IMR-90 (cell line): ENCODE results near the gene RPL10. TPM values are rescaled to one million over a fixed set of nuclear protein-coding genes. Genes with fewer than 3 reads are reported as not detected.
A peak's percentile ranks its signal among the peaks of the same experiment; 100 is the strongest.

Experiments
- ATAC-seq: fragments of 200-7000 bp; cut with Tn5 transposase; 2 replicates; pipeline ENCODE4 v1.9.1; 2020; ENCODE audit warnings: low read depth, mild to moderate bottlenecking, moderate library complexity
- BruUV-seq: library from RNA; stranded (reverse); fragments of 400-500 nt; replicated peaks from 2 replicates; lab custom pipeline; 2021; lab: Mats Ljungman, UMichigan
- CTCF ChIA-PET: fragments of 300-600 bp; formaldehyde crosslinking; extraction: SDS; loops from one replicate; lab custom pipeline; 2021; ENCODE audit warnings: antibody characterized with exemption; lab: Yijun Ruan, JAX
- POLR2A ChIA-PET: fragments of 300-600 bp; sonication (Branson Sonifier 250); formaldehyde crosslinking; loops from one replicate; lab custom pipeline; 2022; ENCODE audit warnings: antibody characterized with exemption; ENCODE audit not compliant: unreplicated experiment; lab: Charles Lee
- DNase-seq: peaks from one replicate; pipeline ENCODE4 v3.0.0; 2013
- H2AFZ ChIP-seq: replicated peaks from 2 replicates; pipeline ENCODE3; 2013; ENCODE audit warnings: low read length, mild to moderate bottlenecking; ENCODE audit not compliant: poor library complexity
- H2AK5ac ChIP-seq: 2 replicates; pipeline ENCODE4 v1.6.1; 2013; ENCODE audit warnings: low read depth, low read length, inconsistent platforms
- H2AK9ac ChIP-seq: replicated peaks from 2 replicates; pipeline ENCODE3; 2013; ENCODE audit warnings: mild to moderate bottlenecking, low read depth, low read length, moderate library complexity; ENCODE audit not compliant: poor library complexity
- H2BK120ac ChIP-seq: 2 replicates; pipeline ENCODE4 v1.6.1; 2013; ENCODE audit warnings: low read depth, low read length, inconsistent platforms
- H2BK15ac ChIP-seq: 3 replicates; pipeline ENCODE4 v1.6.1; 2013; ENCODE audit warnings: low read depth, low read length, inconsistent platforms
- H2BK20ac ChIP-seq: 2 replicates; pipeline ENCODE4 v1.6.1; 2013; ENCODE audit warnings: low read depth, mild to moderate bottlenecking, inconsistent platforms, low read length, moderate library complexity
- H2BK5ac ChIP-seq: 2 replicates; pipeline ENCODE4 v1.6.1; 2013; ENCODE audit warnings: mild to moderate bottlenecking, low read depth, low read length, inconsistent platforms; ENCODE audit not compliant: poor library complexity, severe bottlenecking
- H3K14ac ChIP-seq: replicated peaks from 2 replicates; pipeline ENCODE4 v1.6.1; 2013; ENCODE audit warnings: low read depth, low read length, inconsistent platforms
- H3K18ac ChIP-seq: 2 replicates; pipeline ENCODE4 v1.6.1; 2013; ENCODE audit warnings: low read depth, low read length, control low read depth
- H3K23ac ChIP-seq: 2 replicates; pipeline ENCODE4 v1.6.1; 2013; ENCODE audit warnings: low read depth, low read length, inconsistent platforms
- H3K27ac ChIP-seq: 2 replicates; pipeline ENCODE4 v1.5.1; 2013; ENCODE audit warnings: mild to moderate bottlenecking, control low read depth, low read length; ENCODE audit not compliant: insufficient read depth
- H3K27me3 ChIP-seq: 2 replicates; pipeline ENCODE4 v1.6.1; 2013; ENCODE audit warnings: low read length; ENCODE audit not compliant: control insufficient read depth, insufficient read depth
- H3K36me3 ChIP-seq: 2 replicates; pipeline ENCODE4 v1.6.1; 2013; ENCODE audit warnings: low read length, mixed read lengths; ENCODE audit not compliant: control insufficient read depth, insufficient read depth
- H3K4ac ChIP-seq: 2 replicates; pipeline ENCODE4 v1.6.1; 2013; ENCODE audit warnings: low read depth, low read length, inconsistent platforms
- H3K4me1 ChIP-seq: 2 replicates; pipeline ENCODE4 v1.6.1; 2013; ENCODE audit warnings: low read length, mixed read lengths; ENCODE audit not compliant: control insufficient read depth, insufficient read depth
- H3K4me2 ChIP-seq: 2 replicates; pipeline ENCODE4 v1.6.1; 2013; ENCODE audit warnings: low read depth, mild to moderate bottlenecking, control low read depth, low read length, moderate library complexity
- H3K4me3 ChIP-seq: 2 replicates; pipeline ENCODE4 v1.5.1; 2013; ENCODE audit warnings: low read depth, mild to moderate bottlenecking, control low read depth, low read length, moderate library complexity; ENCODE audit not compliant: insufficient read depth
- H3K56ac ChIP-seq: 2 replicates; pipeline ENCODE4 v1.6.1; 2013; ENCODE audit warnings: low read length, inconsistent platforms; ENCODE audit not compliant: insufficient read depth; ENCODE audit errors: extremely low read depth
- H3K79me1 ChIP-seq, 2 experiments: 2 replicates each; pipeline ENCODE4 v1.6.1; 2013; ENCODE audit warnings: low read length in 2 of 2, inconsistent platforms in 1 of 2, low read depth in 1 of 2
- H3K9ac ChIP-seq: 2 replicates; pipeline ENCODE4 v1.6.1; 2013; ENCODE audit warnings: low read depth, low read length, control low read depth
- H3K9me1 ChIP-seq: 2 replicates; pipeline ENCODE4 v1.6.1; 2013; ENCODE audit warnings: low read length, inconsistent platforms; ENCODE audit not compliant: insufficient read depth
- H3K9me3 ChIP-seq: 2 replicates; pipeline ENCODE4 v1.6.1; 2013; ENCODE audit warnings: low read length; ENCODE audit not compliant: control insufficient read depth, insufficient read depth
- H4K20me1 ChIP-seq: 2 replicates; pipeline ENCODE4 v1.6.1; 2013; ENCODE audit warnings: low read length, inconsistent platforms; ENCODE audit not compliant: insufficient read depth
- H4K5ac ChIP-seq: 2 replicates; pipeline ENCODE4 v1.6.1; 2013; ENCODE audit warnings: mild to moderate bottlenecking, low read depth, low read length, control low read depth
- H4K8ac ChIP-seq, 2 experiments: 2 replicates each; pipeline ENCODE4 v1.6.1; 2013; ENCODE audit warnings: low read depth in 2 of 2, low read length in 2 of 2, control low read depth in 1 of 2, inconsistent platforms in 1 of 2
- H4K91ac ChIP-seq: 2 replicates; pipeline ENCODE4 v1.6.1; 2013; ENCODE audit warnings: low read depth, low read length, inconsistent platforms; ENCODE audit not compliant: insufficient read depth
- BHLHE40 ChIP-seq: fragments of 150-350 bp; IDR thresholded peaks from 2 replicates; pipeline ENCODE4 v1.6.1; 2016; ENCODE audit warnings: mild to moderate bottlenecking, low read depth, low read length
- FOS ChIP-seq: fragments of 150-350 bp; IDR thresholded peaks from 2 replicates; pipeline ENCODE4 v1.6.1; 2016; ENCODE audit warnings: low read depth, low read length
- MAFK ChIP-seq: IDR thresholded peaks from 2 replicates; pipeline ENCODE4 v1.6.1; 2012; ENCODE audit warnings: low read depth, low read length, improper control_type of control experiment
- MAZ ChIP-seq: IDR thresholded peaks from 2 replicates; pipeline ENCODE4 v1.6.1; 2012; ENCODE audit warnings: low read depth, mild to moderate bottlenecking, low read length, improper control_type of control experiment, moderate library complexity, borderline replicate concordance
- MXI1 ChIP-seq: IDR thresholded peaks from 2 replicates; pipeline ENCODE4 v1.6.1; 2012; ENCODE audit warnings: low read depth, mild to moderate bottlenecking, low read length, moderate library complexity, borderline replicate concordance
- NFE2L2 ChIP-seq: fragments of 150-350 bp; IDR thresholded peaks from 2 replicates; pipeline ENCODE4 v1.6.1; 2016; ENCODE audit warnings: low read depth, mild to moderate bottlenecking, low read length
- POLR2A ChIP-seq: IDR thresholded peaks from 2 replicates; pipeline ENCODE4 v1.6.1; 2012; ENCODE audit warnings: mild to moderate bottlenecking, low read depth, low read length
- RAD21 ChIP-seq: IDR thresholded peaks from 2 replicates; pipeline ENCODE4 v1.6.1; 2012; ENCODE audit warnings: low read length, improper control_type of control experiment
- RCOR1 ChIP-seq: IDR thresholded peaks from 2 replicates; pipeline ENCODE4 v1.6.1; 2012; ENCODE audit warnings: mild to moderate bottlenecking, low read length, improper control_type of control experiment; ENCODE audit not compliant: insufficient replicate concordance
- WGBS, 2 experiments: methylation state at CpG; one replicate each; pipeline versions ENCODE4 v1.1.5 to v1.1.7; 2013; ENCODE audit warnings: missing lambda C conversion rate in 2 of 2; ENCODE audit not compliant: insufficient read length in 1 of 2; ENCODE audit errors: extremely low coverage in 2 of 2; 5-methylcytosine and 5-hydroxymethylcytosine counted together
- dilution Hi-C: fragments of 300-500 bp; cut with HindIII; formaldehyde crosslinking; loops from one replicate; pipeline ENCODE4 v1.14.3; 2018; ENCODE audit warnings: low sequenced_read_pairs; ENCODE audit not compliant: unreplicated experiment
- in situ Hi-C: fragments of 300-500 bp; cut with MboI; formaldehyde crosslinking; loops from 3 replicates; pipeline ENCODE4 v1.14.3; 2019; ENCODE audit warnings: low sequenced_read_pairs, inconsistent platforms, mixed read lengths
- intact Hi-C: fragments of 100-400 bp; cut with micrococcal nuclease; formaldehyde crosslinking; loops from 2 replicates; pipeline ENCODE4 v1.10.0; 2022
- polyA plus RNA-seq, 3 experiments: library from polyadenylated mRNA; depleted of rRNA; stranded (reverse); fragments of >200 nt; gene quantifications; 2 replicates each; pipeline ENCODE4 v1.2.3, GENCODE V29; 2012; ENCODE audit warnings: low replicate concordance in 1 of 3
- total RNA-seq: library from RNA; depleted of rRNA; stranded (reverse); fragments of >200 nt; gene quantifications from 2 replicates; pipeline ENCODE4 v1.2.3, GENCODE V29; 2012

RPL10 gene
- total and polyA plus RNA-seq, 2 of the 4 experiments (the other 2 are of a cell fraction): 1,582 to 7,467 TPM

GRCh38 chrX:154369449-154370299 lies 28.5 kb upstream of the RPL10 start:
- H2BK20ac ChIP-seq: no peak overlapping the region
- H4K91ac ChIP-seq: peak overlapping the region; percentile 93
- peak overlapping the region; percentile 95 for H3K4me3 ChIP-seq
- no peaks in the 10 kb centered on the region for H3K27me3 ChIP-seq
- intact Hi-C loops (loop anchor here (5.0 kb wide), 1 partner anchor 163 kb away; no protein-coding TSS in a partner anchor), dilution Hi-C loops (no loop called here), in situ Hi-C loops (no loop called here)
- peak overlapping the region; percentile 95 to 97 for H4K8ac ChIP-seq
- ChIA-PET CTCF (no interaction called here), POLR2A (interaction anchor here (0.6 kb wide), 3 partner anchors 9 to 924 kb away, joined by 3 read pairs; partner anchors contain the start of genes EMD and TREX2)
- H3K14ac ChIP-seq: peak overlapping the region; percentile 92
- H3K4me1 ChIP-seq: peaks cover 7% of the 10 kb centered on the region
- H3K23ac ChIP-seq: peak overlapping the region; percentile 99
- 0 out of 3 replicates have a peak overlapping the region, but pooled peaks have one; percentile 1 for H2BK15ac ChIP-seq
- H3K56ac ChIP-seq: peak overlapping the region; percentile 99
- 40% methylated on average over 1 of the region's 13 CpGs; no CpG with 5 or more reads in 1 of the 2 experiments for WGBS, 2 experiments
- H3K9me3 ChIP-seq: no peaks in the 10 kb centered on the region
- H2BK120ac ChIP-seq: peak overlapping the region; percentile 57
- H2BK5ac ChIP-seq: peak overlapping the region; percentile 98
- ATAC-seq (peak; percentile 13), DNase-seq (peak; percentile 95)
- H3K18ac ChIP-seq: peak overlapping the region; percentile 75
- H3K9me1 ChIP-seq: no peaks in the 10 kb centered on the region
- peaks cover 0 to 13% of the 10 kb centered on the region in 2 experiments; a peak in 1 of 4 replicates for H3K79me1 ChIP-seq
- H2AK9ac ChIP-seq: peak overlapping the region; percentile 100
- peak overlapping the region; percentile 23 for H2AFZ ChIP-seq
- H4K20me1 ChIP-seq: peaks cover 64% of the 10 kb centered on the region
- peak overlapping the region; percentile 98 for H3K4ac ChIP-seq
- peak overlapping the region; percentile 80 for H3K4me2 ChIP-seq
- no TSS peak for BruUV-seq
- TF ChIP-seq BHLHE40 (no peak), NFE2L2 (peak; percentile 70; the same call in 1 of the 2 replicates), FOS (peak; percentile 64), RCOR1 (no peak), RAD21 (no peak), MXI1 (no peak), POLR2A (peak; percentile 43; the same call in 1 of the 2 replicates), MAZ (peak; percentile 97), MAFK (no peak)
- H4K5ac ChIP-seq: peak overlapping the region; percentile 88
- peaks cover 51% of the 10 kb centered on the region for H3K36me3 ChIP-seq
- H2AK5ac ChIP-seq: peak overlapping the region; percentile 95
- peak overlapping the region; percentile 99 for H3K27ac ChIP-seq
- peak overlapping the region; percentile 100 for H3K9ac ChIP-seq
